H9 (cell line): ENCODE data around the gene POLR3H. TPM values are rescaled to one million over a fixed set of nuclear protein-coding genes. Genes with fewer than 3 reads are reported as not detected.

Experiments
- DNase-seq: peaks from one replicate; pipeline ENCODE4 v3.0.0-alpha.2; 2017
- H2AFZ ChIP-seq: one replicate; pipeline ENCODE4 v1.6.1; 2013; ENCODE audit warnings: mild to moderate bottlenecking, low read length, control low read depth, moderate library complexity
- H2AK5ac ChIP-seq: 2 replicates; pipeline ENCODE4 v1.6.1; 2013; ENCODE audit warnings: low read length, control low read depth, mixed read lengths; ENCODE audit not compliant: insufficient read length
- H2BK120ac ChIP-seq: one replicate; pipeline ENCODE4 v1.6.1; 2013; ENCODE audit warnings: low read depth, mild to moderate bottlenecking, low read length, control low read depth, inconsistent platforms; ENCODE audit not compliant: poor library complexity, severe bottlenecking
- H2BK12ac ChIP-seq: 2 replicates; pipeline ENCODE4 v1.6.1; 2013; ENCODE audit warnings: low read length, control low read depth, mixed read lengths, low read depth; ENCODE audit not compliant: insufficient read length
- H2BK15ac ChIP-seq: 2 replicates; pipeline ENCODE4 v1.6.1; 2013; ENCODE audit warnings: low read depth, low read length, control low read depth
- H2BK20ac ChIP-seq: one replicate; pipeline ENCODE4 v1.6.1; 2013; ENCODE audit warnings: low read depth, mild to moderate bottlenecking, low read length, control low read depth, inconsistent platforms; ENCODE audit not compliant: poor library complexity, severe bottlenecking
- H2BK5ac ChIP-seq: 2 replicates; pipeline ENCODE4 v1.6.1; 2013; ENCODE audit warnings: low read length, control low read depth, mixed read lengths; ENCODE audit not compliant: insufficient read length
- H3K14ac ChIP-seq: 2 replicates; pipeline ENCODE4 v1.6.1; 2013; ENCODE audit warnings: low read length, control low read depth; ENCODE audit not compliant: insufficient read depth
- H3K18ac ChIP-seq: 2 replicates; pipeline ENCODE4 v1.6.1; 2013; ENCODE audit warnings: low read depth, mild to moderate bottlenecking, mixed read lengths, low read length, control low read depth; ENCODE audit not compliant: insufficient read length
- H3K23ac ChIP-seq: 2 replicates; pipeline ENCODE4 v1.6.1; 2013; ENCODE audit warnings: low read length, control low read depth, mixed read lengths, low read depth; ENCODE audit not compliant: insufficient read length
- H3K23me2 ChIP-seq: 2 replicates; pipeline ENCODE4 v1.6.1; 2013; ENCODE audit warnings: low read depth, mild to moderate bottlenecking, mixed read lengths, low read length, control low read depth; ENCODE audit not compliant: insufficient read length, poor library complexity, severe bottlenecking
- H3K27ac ChIP-seq: 2 replicates; pipeline ENCODE4 v1.5.1; 2013; ENCODE audit warnings: low read length, control low read depth, mixed read lengths, low read depth; ENCODE audit not compliant: insufficient read length
- H3K27me3 ChIP-seq: 2 replicates; pipeline ENCODE4 v1.6.1; 2013; ENCODE audit warnings: low read length, control low read depth, inconsistent platforms; ENCODE audit not compliant: insufficient read depth
- H3K4ac ChIP-seq: 2 replicates; pipeline ENCODE4 v1.6.1; 2013; ENCODE audit warnings: low read depth, mild to moderate bottlenecking, control low read depth, inconsistent platforms, low read length, moderate library complexity
- H3K4me1 ChIP-seq: 2 replicates; pipeline ENCODE4 v1.6.1; 2013; ENCODE audit warnings: low read length, control low read depth, inconsistent platforms; ENCODE audit not compliant: insufficient read depth
- H3K4me2 ChIP-seq: 2 replicates; pipeline ENCODE4 v1.6.1; 2013; ENCODE audit warnings: low read length, control low read depth, mixed read lengths; ENCODE audit not compliant: insufficient read length, insufficient read depth
- H3K56ac ChIP-seq: 2 replicates; pipeline ENCODE4 v1.6.1; 2013; ENCODE audit warnings: low read depth, mild to moderate bottlenecking, mixed read lengths, low read length, control low read depth; ENCODE audit not compliant: insufficient read length
- H3K79me1 ChIP-seq: 2 replicates; pipeline ENCODE4 v1.6.1; 2013; ENCODE audit warnings: low read depth, mild to moderate bottlenecking, moderate library complexity, low read length, control low read depth, inconsistent platforms; ENCODE audit not compliant: insufficient read depth, poor library complexity, severe bottlenecking
- H3K79me2 ChIP-seq: 2 replicates; pipeline ENCODE4 v1.6.1; 2013; ENCODE audit warnings: low read length, control low read depth, inconsistent platforms; ENCODE audit not compliant: insufficient read depth
- H3K9ac ChIP-seq: 2 replicates; pipeline ENCODE4 v1.6.1; 2013; ENCODE audit warnings: low read length, control low read depth, mixed read lengths; ENCODE audit not compliant: insufficient read length; ENCODE audit errors: extremely low read depth
- H3K9me3 ChIP-seq: one replicate; pipeline ENCODE4 v1.6.1; 2013; ENCODE audit warnings: low read depth, low read length, inconsistent platforms; ENCODE audit not compliant: control insufficient read depth
- H3T11ph ChIP-seq: one replicate; pipeline ENCODE4 v1.6.1; 2013; ENCODE audit warnings: mild to moderate bottlenecking, low read length, control low read depth, inconsistent platforms
- H4K20me1 ChIP-seq: one replicate; pipeline ENCODE4 v1.6.1; 2013; ENCODE audit not compliant: control insufficient read depth, insufficient read length, insufficient read depth
- H4K5ac ChIP-seq: 2 replicates; pipeline ENCODE4 v1.6.1; 2013; ENCODE audit warnings: low read depth, mild to moderate bottlenecking, mixed read lengths, low read length, control low read depth; ENCODE audit not compliant: insufficient read length
- H4K8ac ChIP-seq: replicated peaks from 2 replicates; pipeline ENCODE4 v1.6.1; 2013; ENCODE audit warnings: low read length, control low read depth, mixed read lengths, low read depth; ENCODE audit not compliant: insufficient read length
- H4K91ac ChIP-seq: 2 replicates; pipeline ENCODE4 v1.6.1; 2013; ENCODE audit warnings: low read depth, mild to moderate bottlenecking, moderate library complexity, mixed read lengths, low read length, control low read depth; ENCODE audit not compliant: insufficient read length
- H3K27ac Mint-ChIP-seq, 3 experiments: 2 replicates in 2 of 3; 3 replicates in 1 of 3; pipeline ENCODE4 v1.8.0; 2020 to 2021; ENCODE audit warnings: mixed read lengths in 3 of 3, mild to moderate bottlenecking in 1 of 3, moderate library complexity in 1 of 3
- H3K27me3 Mint-ChIP-seq: 2 replicates; pipeline ENCODE4 v1.8.0; 2021; ENCODE audit warnings: low read depth, mild to moderate bottlenecking, moderate library complexity, mixed read lengths
- H3K36me3 Mint-ChIP-seq, 3 experiments: 2 replicates in 2 of 3; 3 replicates in 1 of 3; pipeline ENCODE4 v1.8.0; 2020 to 2021; ENCODE audit warnings: low read depth in 3 of 3, mixed read lengths in 3 of 3; ENCODE audit not compliant: insufficient read depth in 1 of 3
- H3K4me1 Mint-ChIP-seq, 2 experiments: 2 replicates each; pipeline ENCODE4 v1.8.0; 2020; ENCODE audit warnings: mixed read lengths in 2 of 2
- H3K4me3 Mint-ChIP-seq, 2 experiments: 2 replicates in 1 of 2; 3 replicates in 1 of 2; pipeline ENCODE4 v1.8.0; 2020 to 2021; ENCODE audit warnings: mild to moderate bottlenecking in 2 of 2, mixed read lengths in 2 of 2, moderate library complexity in 1 of 2
- H3K9me3 Mint-ChIP-seq, 2 experiments: 2 replicates in 1 of 2; 3 replicates in 1 of 2; pipeline ENCODE4 v1.8.0; 2020; ENCODE audit warnings: mild to moderate bottlenecking in 2 of 2, mixed read lengths in 2 of 2, moderate library complexity in 1 of 2
- WGBS: extraction: QIAGEN DNeasy Blood & Tissue Kit; methylation state at CpG from one replicate; pipeline ENCODE4 v1.1.7; 2013; ENCODE audit warnings: missing lambda C conversion rate, low lambda C conversion rate, mixed read lengths; ENCODE audit not compliant: insufficient read length; ENCODE audit errors: extremely low coverage; 5-methylcytosine and 5-hydroxymethylcytosine counted together
- total RNA-seq: library from RNA; stranded (reverse); gene quantifications from 2 replicates; pipeline ENCODE4 v1.2.1, GENCODE V29; 2021
- TF ChIP-seq, protein P1 (sequence below): fragments of 200-600 bp; sonication (generic); conservative IDR thresholded peaks from 3 replicates; pipeline ENCODE4 v1.8.0; 2021; ENCODE audit warnings: antibody characterized with exemption, mild to moderate bottlenecking

POLR3H gene
- total RNA-seq, 1 experiment from 2014 or later, result 68.2 TPM

DNA sequence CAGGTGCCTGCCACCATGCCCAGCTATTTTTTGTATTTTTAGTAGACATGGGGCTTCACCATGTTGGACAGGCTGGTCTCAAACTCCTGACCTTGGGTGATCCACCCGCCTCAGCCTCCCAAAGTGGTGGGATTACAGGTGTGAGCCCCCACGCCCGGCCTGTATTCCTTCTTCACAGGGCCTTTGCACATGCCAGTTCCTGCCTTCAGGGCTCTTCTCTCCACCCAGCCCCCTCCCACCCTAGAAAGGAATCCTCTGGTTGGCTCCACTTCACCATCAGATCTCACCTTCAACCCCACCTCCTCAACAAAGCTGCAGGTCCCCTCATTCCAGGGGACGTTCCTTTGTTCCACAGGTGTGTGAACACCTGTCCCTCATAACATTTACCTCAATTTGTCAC is 2.0 kb downstream of the POLR3H start:
- Histone ChIP-seq H3K9ac (no peak overlapping the region), H2BK20ac (no peak overlapping the region), H3K14ac (no peak overlapping the region), H3K4me1 (no peaks in the 10 kb centered on the region), H3K27ac (no peak overlapping the region), H3K23me2 (no peaks in the 10 kb centered on the region), H2BK120ac (no peak overlapping the region), H3T11ph (no peak overlapping the region), H4K8ac (no peak overlapping the region), H3K23ac (no peak overlapping the region), H3K9me3 (no peaks in the 10 kb centered on the region), H2BK5ac (no peak overlapping the region), H3K4me2 (no peak overlapping the region), H2AFZ (no peak overlapping the region), H2BK15ac (no peak overlapping the region), H4K91ac (no peak overlapping the region), H3K27me3 (no peaks in the 10 kb centered on the region), H3K18ac (no peak overlapping the region), H3K56ac (no peak overlapping the region), H2BK12ac (no peak overlapping the region), H3K4ac (no peak overlapping the region), H2AK5ac (no peak overlapping the region), H4K20me1 (no peaks in the 10 kb centered on the region), H4K5ac (no peak overlapping the region), H3K79me2 (peaks cover 7% of the 10 kb centered on the region), H3K79me1 (no peaks in the 10 kb centered on the region)
- no CpG with 5 or more reads among the region's 4 CpGs for WGBS
- no peak for DNase-seq
- H3K27me3 Mint-ChIP-seq, result peaks cover 4% of the 10 kb centered on the region; the same call in 1 of the 2 replicates
- no peaks in the 10 kb centered on the region for H3K9me3 Mint-ChIP-seq
- H3K4me1 Mint-ChIP-seq, result peaks cover 18 to 29% of the 10 kb centered on the region in 2 experiments
- TF ChIP-seq, protein P1, sequence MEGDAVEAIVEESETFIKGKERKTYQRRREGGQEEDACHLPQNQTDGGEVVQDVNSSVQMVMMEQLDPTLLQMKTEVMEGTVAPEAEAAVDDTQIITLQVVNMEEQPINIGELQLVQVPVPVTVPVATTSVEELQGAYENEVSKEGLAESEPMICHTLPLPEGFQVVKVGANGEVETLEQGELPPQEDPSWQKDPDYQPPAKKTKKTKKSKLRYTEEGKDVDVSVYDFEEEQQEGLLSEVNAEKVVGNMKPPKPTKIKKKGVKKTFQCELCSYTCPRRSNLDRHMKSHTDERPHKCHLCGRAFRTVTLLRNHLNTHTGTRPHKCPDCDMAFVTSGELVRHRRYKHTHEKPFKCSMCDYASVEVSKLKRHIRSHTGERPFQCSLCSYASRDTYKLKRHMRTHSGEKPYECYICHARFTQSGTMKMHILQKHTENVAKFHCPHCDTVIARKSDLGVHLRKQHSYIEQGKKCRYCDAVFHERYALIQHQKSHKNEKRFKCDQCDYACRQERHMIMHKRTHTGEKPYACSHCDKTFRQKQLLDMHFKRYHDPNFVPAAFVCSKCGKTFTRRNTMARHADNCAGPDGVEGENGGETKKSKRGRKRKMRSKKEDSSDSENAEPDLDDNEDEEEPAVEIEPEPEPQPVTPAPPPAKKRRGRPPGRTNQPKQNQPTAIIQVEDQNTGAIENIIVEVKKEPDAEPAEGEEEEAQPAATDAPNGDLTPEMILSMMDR, result no peak
- peak overlapping the region; percentile 94 to 97 for H3K4me3 Mint-ChIP-seq
- no peak overlapping the region; a peak in 1 of 7 replicates for H3K27ac Mint-ChIP-seq
- peaks cover 10 to 30% (median 14%) of the 10 kb centered on the region in 3 experiments; a peak in 6 of 7 replicates for H3K36me3 Mint-ChIP-seq
